Left renal pelvis (tissue), 4 donors: Measurements from ENCODE around the gene HNF1B. TPM values are rescaled to one million over a fixed set of nuclear protein-coding genes. Genes with fewer than 3 reads are reported as not detected.

ENCODE experiments used
- DNase-seq, 4 donors: peaks; one replicate each; pipeline ENCODE4 v3.0.0-alpha.2; 2013; ENCODE audit warnings: low read depth in 4 of 4, low spot score in 3 of 4
- polyA plus RNA-seq, 4 donors: library from polyadenylated mRNA; unstranded; fragments of 120-200 nt; gene quantifications; one replicate each; pipeline ENCODE4 v1.2.1, GENCODE V29; 2013; ENCODE audit not compliant: insufficient read length in 4 of 4

The HNF1B gene
- polyA plus RNA-seq, 4 donors, result 1.5 to 122 (median 114) TPM

DNA sequence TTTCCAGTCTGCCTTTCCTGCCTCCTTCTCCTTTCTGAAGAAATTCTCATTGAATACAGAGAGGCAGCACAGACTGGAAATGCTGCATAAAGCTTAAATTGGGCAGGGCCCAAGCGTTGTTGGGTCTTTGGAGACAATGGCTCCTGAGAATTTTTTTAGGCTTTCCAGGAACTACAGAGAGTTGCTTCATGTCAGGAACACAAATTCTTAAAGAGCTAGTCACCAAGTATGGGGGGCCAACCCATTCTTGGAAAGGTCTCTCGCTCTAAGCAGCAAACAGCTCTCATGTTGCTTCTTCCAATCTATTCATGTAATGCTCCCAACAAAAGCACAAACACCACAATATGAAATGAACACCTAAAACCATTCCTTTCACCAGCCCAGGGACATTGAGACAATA, 6.9 kb downstream of the HNF1B start:
- no peak for DNase-seq

DNA sequence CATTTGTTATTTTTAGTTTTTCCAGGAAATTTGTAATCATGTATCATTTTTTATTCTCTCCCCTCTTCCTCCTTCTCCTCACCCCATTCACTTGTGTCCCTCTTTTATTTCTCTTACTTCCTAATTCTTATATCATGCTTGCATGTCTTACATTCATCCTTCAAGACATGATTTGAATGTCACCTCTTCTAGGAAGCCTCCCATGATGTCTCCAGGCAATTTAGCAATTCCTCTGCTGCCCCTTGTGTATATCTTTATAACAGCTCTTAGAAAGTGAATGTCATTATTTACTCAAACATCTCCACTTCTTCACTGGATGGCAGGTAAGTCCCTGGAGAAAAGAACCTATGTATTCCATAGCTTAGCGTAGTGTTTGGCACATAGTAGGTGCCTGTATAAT, 7.8 kb downstream of the HNF1B start:
- DNase-seq, result no peak

DNA sequence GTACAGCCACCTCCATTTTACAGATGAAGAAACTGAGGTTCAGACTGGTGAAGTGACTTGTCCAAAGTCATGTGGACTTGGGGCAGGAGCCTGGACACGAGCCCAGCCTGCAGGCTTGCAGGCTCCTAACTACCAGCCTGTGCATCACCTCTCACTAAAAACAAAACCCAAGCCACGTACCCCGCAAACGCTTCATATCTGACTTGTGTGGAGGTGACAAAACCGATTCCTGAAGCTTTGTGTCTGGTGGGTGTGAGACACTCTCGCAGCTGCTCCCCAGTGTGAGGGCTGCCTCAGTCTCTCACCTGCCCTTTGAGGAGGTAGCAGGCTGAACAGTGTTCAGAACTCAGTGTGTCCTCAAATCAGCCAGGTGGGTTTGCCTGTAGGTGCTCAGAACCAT, 8.4 kb downstream of the HNF1B start:
- DNase-seq, result no peak

- no peak for DNase-seq
These were observed 9.7 kb downstream of the HNF1B start for GRCh38 chr17:37735165-37735564.

GRCh38 chr17:37732316-37732715, 12.5 kb downstream of the HNF1B start:
- no peak for DNase-seq

DNA sequence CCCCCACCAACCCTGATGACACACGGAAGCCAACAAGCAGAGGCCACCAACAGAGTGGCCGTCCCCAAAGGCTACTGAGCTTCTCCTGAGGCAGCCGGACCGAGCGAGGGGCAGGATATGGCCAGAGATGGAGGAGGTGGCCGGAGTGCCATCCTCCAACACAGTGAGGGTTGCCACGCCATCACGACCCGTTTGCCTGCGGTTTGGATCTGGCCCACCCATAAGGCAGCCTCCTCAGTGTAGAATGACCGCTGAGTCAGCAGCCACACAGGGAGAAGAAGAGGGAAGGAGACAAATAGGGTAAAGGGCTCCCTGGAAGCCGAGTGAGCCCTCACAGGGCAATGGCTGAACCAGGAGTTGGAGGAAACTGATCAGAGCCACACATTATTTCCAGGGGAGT, 13.8 kb downstream of the HNF1B start:
- no peak for DNase-seq

DNA sequence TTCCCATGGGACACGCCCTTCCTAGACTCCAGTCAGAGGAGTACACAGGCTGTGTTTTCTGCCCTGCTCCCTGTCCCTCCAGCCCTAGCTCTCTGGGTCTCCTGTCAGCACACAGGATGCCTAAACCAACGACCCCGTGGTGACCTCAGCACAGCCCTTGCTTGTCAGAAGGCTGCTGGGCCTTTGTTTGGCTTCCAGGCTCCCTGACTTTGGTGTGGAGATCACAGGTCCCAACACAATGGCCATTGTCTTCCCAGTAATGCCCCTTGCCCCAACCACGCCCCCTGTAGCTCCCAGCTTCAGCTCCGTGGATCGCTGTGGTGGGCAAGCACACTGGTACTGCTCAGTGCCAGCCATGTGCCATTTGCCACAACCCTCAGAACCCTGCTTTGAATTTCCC, 15.0 kb downstream of the HNF1B start:
- no peak for DNase-seq

DNA sequence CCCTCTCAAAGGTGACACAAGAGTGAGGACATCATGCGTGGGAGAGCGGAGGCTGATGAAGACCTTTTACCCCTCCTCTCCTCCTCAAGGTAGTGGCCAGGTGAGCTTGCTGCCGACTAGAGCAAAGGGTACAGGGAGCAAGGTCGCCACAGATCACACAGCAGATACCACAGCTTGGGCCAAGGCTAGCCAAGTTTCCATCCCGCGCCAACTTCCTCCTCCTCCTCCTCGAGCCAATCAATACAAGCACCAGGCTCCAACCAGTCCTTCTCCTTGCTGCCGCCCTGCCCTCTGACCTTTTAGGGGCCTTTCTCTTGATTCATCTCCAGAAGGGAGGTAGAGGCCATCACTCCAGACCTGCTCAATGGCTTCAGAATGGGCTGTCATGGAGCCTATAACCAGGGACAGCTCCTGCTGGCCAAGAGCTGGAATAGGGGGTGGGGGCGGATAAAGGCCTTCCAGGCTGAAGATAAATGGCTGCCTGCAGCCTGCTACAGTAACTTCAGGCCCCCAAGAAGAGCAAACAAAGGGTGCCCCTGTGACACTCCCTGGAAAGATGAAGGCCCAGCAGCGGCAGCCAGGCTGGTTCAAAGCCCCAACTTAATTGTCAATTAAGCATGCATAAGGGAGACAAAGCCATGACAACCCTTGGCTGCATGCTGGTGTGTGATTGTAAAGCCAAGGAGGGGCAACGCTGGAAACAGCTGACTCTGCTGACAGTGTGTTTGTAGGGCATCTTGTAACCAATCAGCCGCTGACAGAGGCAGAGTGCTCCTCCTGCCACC, 17.8 kb downstream of the HNF1B start:
- no peak for DNase-seq

DNA sequence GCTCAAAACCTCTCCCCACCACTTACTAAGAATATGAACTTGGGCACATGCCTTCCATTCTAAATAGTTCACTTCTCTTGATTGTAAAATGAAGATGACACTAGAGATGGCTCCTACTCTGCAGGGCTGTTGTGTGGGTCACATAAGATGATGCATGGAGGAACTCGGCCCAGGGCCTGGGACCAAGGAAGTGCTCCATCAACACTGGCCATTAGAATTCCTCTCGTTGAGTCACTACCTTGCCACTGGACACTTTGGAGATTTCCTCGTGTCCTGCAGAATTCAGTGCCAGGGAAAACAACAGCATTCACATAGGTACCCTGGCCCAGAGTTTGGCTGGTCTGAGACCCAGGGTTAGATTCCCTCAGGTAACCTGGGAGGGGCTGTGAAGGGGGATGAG, 18.6 kb downstream of the HNF1B start:
- DNase-seq, result no peak

- no peak for DNase-seq
These were observed 19.2 kb downstream of the HNF1B start for GRCh38 chr17:37725601-37726146.

- DNase-seq, result no peak
These were observed 19.8 kb downstream of the HNF1B start for GRCh38 chr17:37725021-37725595.

DNA sequence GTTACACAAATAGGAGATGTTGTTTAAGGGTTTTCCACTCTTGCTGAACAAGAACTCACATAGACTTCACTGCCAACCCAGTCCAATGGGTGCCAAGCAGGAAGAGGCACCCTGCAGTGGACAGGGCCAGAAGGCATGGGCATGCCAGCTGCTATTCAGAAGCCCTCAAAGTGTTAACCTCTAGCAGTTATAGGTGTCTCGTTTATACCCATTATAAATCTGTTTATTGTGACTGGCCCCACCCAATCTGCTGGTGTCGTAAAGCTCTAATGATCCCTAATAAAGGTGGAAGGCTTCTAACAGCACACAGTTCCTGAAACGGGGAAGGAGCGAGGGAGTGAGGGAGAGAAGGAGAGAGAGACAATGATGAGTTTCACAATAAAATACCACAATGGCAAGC, 23.9 kb downstream of the HNF1B start:
- DNase-seq, result no peak

DNA sequence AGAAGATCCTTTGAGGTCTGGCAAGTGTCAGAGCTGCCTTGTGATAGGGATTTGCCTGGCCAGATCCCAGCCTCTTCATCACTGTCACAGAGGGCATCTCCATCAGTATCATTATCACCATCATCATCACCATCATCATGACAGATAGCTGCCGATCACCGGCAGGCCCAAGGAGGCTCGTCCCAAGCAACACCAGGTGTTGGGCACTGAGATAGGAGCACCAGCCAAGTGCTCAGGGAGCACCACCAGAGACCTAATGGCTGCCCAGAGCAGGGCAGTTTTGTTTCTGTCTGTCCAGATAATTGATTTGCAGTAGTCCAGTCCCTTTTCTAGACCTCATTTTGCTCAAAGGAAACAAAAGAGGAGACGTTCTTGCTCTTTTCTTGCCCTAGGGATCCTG, 25.0 kb downstream of the HNF1B start:
- no peak for DNase-seq

- no peak for DNase-seq
These were observed 26.4 kb downstream of the HNF1B start for GRCh38 chr17:37718324-37719048.

DNA sequence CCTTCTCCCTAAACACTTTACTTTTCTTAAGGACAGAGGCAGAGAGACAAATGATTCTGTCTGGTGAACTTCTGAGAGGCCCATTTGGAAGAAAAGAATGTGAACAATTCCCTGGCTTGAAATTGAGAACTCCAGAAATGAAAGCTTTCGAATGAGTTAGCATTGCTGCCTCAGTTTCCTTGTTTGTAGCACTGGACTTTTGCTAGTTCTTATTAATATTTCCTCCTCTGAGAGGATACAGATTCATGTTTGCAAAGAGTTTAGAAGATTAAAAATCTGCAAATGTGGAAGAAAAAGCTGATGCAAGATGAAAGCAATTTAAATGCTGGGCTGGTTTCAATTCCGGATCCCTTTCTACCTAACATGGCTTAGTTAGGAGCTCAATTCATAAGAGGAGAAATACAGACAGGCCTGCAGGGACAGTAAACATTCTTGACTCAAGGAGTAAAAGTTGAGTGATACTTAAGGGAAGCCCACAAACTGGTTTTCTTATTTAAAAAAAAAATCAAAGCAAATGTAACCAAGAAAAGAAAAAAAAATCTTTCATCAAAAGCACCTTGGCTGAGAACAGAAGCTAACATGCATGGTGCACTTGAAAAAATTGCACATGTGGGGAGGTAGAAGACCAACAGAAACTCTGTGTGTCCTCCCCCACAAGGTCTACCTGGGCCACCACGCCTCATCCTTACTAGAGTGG, 27.1 kb downstream of the HNF1B start:
- no peak for DNase-seq

- no peak for DNase-seq
These were observed 30.0 kb downstream of the HNF1B start for GRCh38 chr17:37714897-37715296.

- DNase-seq, result no peak
These were observed 31.2 kb downstream of the HNF1B start for GRCh38 chr17:37713624-37714023.

- no peak for DNase-seq
These were observed 31.8 kb downstream of the HNF1B start for GRCh38 chr17:37713028-37713431.

DNA sequence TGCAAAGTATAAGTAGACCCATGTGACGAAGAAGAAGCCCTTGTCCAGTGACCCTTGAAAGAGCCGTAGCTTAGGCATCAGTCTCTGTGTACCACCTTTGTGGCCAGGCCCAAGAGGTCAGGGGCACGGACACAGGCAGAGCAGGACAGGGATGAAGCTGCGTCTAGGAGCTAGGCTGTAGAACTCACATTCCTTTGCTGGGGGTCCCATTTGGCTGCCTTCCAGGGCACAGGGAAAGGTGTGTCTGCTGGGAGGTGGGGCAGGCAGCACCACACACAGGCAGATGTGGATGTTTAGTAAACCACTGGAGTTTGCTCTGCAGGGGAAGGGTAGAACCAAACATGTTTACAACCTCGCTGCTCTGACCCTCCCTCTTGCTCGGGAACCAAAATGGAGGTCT, 33.7 kb downstream of the HNF1B start:
- DNase-seq, result no peak

DNA sequence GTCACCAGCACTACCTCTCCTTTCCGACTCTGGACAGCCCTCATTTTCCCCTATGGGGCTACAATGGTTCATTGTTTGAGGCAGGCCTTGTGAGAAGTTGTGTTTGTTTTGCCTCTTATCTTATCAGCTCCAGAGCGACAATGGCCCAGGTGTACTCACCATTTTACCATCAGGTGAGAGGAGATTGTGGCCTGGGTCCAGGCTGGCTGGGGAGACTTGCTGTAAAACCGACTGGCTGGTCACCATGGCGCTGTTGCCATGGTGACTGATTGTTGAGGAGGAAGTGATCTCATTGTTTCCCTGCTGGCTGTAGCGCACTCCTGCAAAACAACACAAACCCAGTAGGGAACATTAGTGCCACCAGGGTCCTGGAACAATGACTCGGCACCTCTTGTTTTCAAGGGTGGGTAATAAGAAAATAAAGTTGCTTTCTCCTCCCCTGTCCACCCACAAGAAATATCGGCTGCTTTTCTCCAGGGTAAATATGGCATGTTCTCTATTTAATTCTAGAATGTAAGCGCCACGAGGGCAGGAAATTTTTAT, 34.4 kb downstream of the HNF1B start:
- DNase-seq, result no peak
